ENCODE data around the gene NEAT1. TPM values are rescaled to one million over a fixed set of nuclear protein-coding genes. Genes with fewer than 3 reads are reported as not detected.

Gene NEAT1
- polyA plus RNA-seq, 1 donor from 2014 or later: 4.2 TPM

GRCh38 chr11:65478388-65479183 is 56.0 kb downstream of the NEAT1 start:
- TF ChIP-seq TAF1 (IDR thresholded peaks at IDR 0.05; ENCODE audit: low read depth) (no peak), POLR2AphosphoS5 (IDR thresholded peaks at IDR 0.05) (no peak)
- no peaks in the 10 kb centered on the region for H3F3A ChIP-seq (ENCODE audit: insufficient read depth, low read length, poor library complexity, severe bottlenecking)
- H3K27ac ChIP-seq (ENCODE audit: low read length): peak overlapping the region; percentile 83
- H3K4me3 ChIP-seq (ENCODE audit: low read length): no peak overlapping the region
- H3K27me3 ChIP-seq (ENCODE audit: insufficient read depth, low read depth, low read length): no peaks in the 10 kb centered on the region
- H3K4me2 ChIP-seq (ENCODE audit: low read length): no peak overlapping the region
- peaks cover 58% of the 10 kb centered on the region for H3K79me2 ChIP-seq (replicated peaks; ENCODE audit: insufficient read depth, low read length)
- no peaks in the 10 kb centered on the region for H3K36me3 ChIP-seq (ENCODE audit: insufficient read depth, low read length)
- H4K20me1 ChIP-seq (ENCODE audit: insufficient read depth): no peaks in the 10 kb centered on the region
- H2AFZ ChIP-seq (ENCODE audit: low read depth, low read length): no peak overlapping the region
- H3K9ac ChIP-seq (ENCODE audit: low read length): no peak overlapping the region
- H3K9me2 ChIP-seq (ENCODE audit: insufficient read depth, low read length): no peaks in the 10 kb centered on the region
- H3K9me3 ChIP-seq (ENCODE audit: low read length): no peaks in the 10 kb centered on the region

DNA sequence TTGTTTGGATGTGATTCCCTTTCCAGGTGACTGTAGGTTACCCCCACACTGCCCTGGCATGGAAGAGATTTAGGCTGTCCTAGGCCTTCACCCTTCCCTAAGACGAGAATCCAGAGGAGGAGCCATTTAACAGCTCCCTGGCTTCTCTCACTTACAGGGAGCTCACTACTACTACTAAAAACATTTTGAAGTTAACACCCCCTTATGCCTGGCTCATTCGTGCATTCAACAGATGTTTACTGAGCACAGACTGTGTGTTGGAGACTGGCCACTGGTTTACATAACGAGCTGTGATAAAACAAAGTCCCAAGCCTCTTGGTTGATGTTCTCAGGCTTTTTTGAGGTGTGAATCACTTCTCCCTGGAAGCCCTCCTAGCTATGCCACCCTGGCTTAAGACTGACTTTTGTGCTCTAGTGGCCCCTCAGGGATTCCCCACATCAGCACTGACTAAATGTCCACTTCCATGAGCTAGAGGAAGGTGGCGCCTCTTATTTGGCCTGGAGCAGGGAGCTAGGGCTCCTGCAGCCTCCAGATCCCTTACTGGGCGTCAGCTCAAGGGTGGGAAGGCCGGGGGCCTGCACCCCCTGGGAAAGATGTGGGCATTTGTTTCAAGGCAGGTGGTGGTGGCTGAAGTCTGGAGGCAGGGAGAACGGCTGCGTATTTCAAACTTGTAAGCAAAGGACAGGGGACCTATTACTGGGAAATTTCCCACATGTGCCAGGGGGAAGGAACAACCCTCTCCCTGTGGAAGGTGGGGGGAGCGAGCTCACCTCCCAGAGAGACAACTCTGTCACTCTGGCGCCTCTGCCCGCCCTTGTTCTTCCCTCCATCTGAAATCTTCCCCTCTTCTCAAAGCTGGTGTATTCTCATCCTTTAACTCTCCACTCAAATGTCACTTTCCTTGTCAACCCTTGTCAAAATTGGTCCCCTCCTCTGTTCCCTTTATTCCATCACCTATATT is 56.9 kb downstream of the NEAT1 start:
- Histone ChIP-seq H3K9me2 (ENCODE audit: insufficient read depth, low read length) (no peaks in the 10 kb centered on the region), H3K4me3 (ENCODE audit: low read length) (no peak overlapping the region), H3K27me3 (ENCODE audit: insufficient read depth, low read depth, low read length) (no peaks in the 10 kb centered on the region), H4K20me1 (ENCODE audit: insufficient read depth) (no peaks in the 10 kb centered on the region), H3F3A (ENCODE audit: insufficient read depth, low read length, poor library complexity, severe bottlenecking) (no peaks in the 10 kb centered on the region), H3K79me2 (replicated peaks; ENCODE audit: insufficient read depth, low read length) (peaks cover 65% of the 10 kb centered on the region), H3K36me3 (ENCODE audit: insufficient read depth, low read length) (no peaks in the 10 kb centered on the region), H2AFZ (ENCODE audit: low read depth, low read length) (no peak overlapping the region), H3K9me3 (ENCODE audit: low read length) (no peaks in the 10 kb centered on the region), H3K4me2 (ENCODE audit: low read length) (no peak overlapping the region), H3K9ac (ENCODE audit: low read length) (no peak overlapping the region), H3K27ac (ENCODE audit: low read length) (peak overlapping the region; percentile 25)
- no peak for TF ChIP-seq TAF1 (IDR thresholded peaks at IDR 0.05; ENCODE audit: low read depth)
- TF ChIP-seq MXI1 (conservative IDR thresholded peaks at IDR 0.05; ENCODE audit: poor library complexity, severe bottlenecking): no peak
- TF ChIP-seq, protein P1, sequence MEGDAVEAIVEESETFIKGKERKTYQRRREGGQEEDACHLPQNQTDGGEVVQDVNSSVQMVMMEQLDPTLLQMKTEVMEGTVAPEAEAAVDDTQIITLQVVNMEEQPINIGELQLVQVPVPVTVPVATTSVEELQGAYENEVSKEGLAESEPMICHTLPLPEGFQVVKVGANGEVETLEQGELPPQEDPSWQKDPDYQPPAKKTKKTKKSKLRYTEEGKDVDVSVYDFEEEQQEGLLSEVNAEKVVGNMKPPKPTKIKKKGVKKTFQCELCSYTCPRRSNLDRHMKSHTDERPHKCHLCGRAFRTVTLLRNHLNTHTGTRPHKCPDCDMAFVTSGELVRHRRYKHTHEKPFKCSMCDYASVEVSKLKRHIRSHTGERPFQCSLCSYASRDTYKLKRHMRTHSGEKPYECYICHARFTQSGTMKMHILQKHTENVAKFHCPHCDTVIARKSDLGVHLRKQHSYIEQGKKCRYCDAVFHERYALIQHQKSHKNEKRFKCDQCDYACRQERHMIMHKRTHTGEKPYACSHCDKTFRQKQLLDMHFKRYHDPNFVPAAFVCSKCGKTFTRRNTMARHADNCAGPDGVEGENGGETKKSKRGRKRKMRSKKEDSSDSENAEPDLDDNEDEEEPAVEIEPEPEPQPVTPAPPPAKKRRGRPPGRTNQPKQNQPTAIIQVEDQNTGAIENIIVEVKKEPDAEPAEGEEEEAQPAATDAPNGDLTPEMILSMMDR (IDR thresholded peaks at IDR 0.05; ENCODE audit: poor library complexity, severe bottlenecking): peak; percentile 19
- TF ChIP-seq EP300 (conservative IDR thresholded peaks at IDR 0.05; ENCODE audit: poor library complexity, severe bottlenecking): no peak
- TF ChIP-seq, protein P2, sequence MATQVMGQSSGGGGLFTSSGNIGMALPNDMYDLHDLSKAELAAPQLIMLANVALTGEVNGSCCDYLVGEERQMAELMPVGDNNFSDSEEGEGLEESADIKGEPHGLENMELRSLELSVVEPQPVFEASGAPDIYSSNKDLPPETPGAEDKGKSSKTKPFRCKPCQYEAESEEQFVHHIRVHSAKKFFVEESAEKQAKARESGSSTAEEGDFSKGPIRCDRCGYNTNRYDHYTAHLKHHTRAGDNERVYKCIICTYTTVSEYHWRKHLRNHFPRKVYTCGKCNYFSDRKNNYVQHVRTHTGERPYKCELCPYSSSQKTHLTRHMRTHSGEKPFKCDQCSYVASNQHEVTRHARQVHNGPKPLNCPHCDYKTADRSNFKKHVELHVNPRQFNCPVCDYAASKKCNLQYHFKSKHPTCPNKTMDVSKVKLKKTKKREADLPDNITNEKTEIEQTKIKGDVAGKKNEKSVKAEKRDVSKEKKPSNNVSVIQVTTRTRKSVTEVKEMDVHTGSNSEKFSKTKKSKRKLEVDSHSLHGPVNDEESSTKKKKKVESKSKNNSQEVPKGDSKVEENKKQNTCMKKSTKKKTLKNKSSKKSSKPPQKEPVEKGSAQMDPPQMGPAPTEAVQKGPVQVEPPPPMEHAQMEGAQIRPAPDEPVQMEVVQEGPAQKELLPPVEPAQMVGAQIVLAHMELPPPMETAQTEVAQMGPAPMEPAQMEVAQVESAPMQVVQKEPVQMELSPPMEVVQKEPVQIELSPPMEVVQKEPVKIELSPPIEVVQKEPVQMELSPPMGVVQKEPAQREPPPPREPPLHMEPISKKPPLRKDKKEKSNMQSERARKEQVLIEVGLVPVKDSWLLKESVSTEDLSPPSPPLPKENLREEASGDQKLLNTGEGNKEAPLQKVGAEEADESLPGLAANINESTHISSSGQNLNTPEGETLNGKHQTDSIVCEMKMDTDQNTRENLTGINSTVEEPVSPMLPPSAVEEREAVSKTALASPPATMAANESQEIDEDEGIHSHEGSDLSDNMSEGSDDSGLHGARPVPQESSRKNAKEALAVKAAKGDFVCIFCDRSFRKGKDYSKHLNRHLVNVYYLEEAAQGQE (IDR thresholded peaks at IDR 0.05; ENCODE audit: borderline replicate concordance): no peak
- no peak for TF ChIP-seq POLR2AphosphoS5 (IDR thresholded peaks at IDR 0.05)

Data from neural cell (in vitro differentiated cells).